Fibroblast of lung (primary cell): ENCODE results near the gene LPIN1. TPM values are rescaled to one million over a fixed set of nuclear protein-coding genes. Genes with fewer than 3 reads are reported as not detected.
"Not testable (repeated sequence)": the region's sequence is repeated elsewhere in the genome, so short reads cannot be mapped to it uniquely, and the experiment has no call there.

ENCODE experiments used
- DNase-seq, 2 donors: peaks; one replicate each; pipeline versions ENCODE4 v3.0.0 to v3.0.0-alpha.2; 2010; ENCODE audit warnings: low read depth in 2 of 2
- H2AFZ ChIP-seq: 2 replicates; pipeline ENCODE4 v1.5.1; 2012; ENCODE audit warnings: low read length, control low read depth, inconsistent platforms
- H3K27ac ChIP-seq: 2 replicates; pipeline ENCODE4 v1.5.1; 2011; ENCODE audit warnings: low read length, control low read depth; ENCODE audit not compliant: insufficient read depth
- H3K27me3 ChIP-seq: 2 replicates; pipeline ENCODE4 v1.5.1; 2011; ENCODE audit warnings: mild to moderate bottlenecking, low read length; ENCODE audit not compliant: control insufficient read depth, insufficient read depth
- H3K36me3 ChIP-seq: 2 replicates; pipeline ENCODE4 v1.5.1; 2011; ENCODE audit warnings: low read length; ENCODE audit not compliant: control insufficient read depth, insufficient read depth
- H3K4me1 ChIP-seq: 2 replicates; pipeline ENCODE4 v1.5.1; 2011; ENCODE audit warnings: low read length; ENCODE audit not compliant: control insufficient read depth, insufficient read depth; ENCODE audit errors: extremely low read depth
- H3K4me2 ChIP-seq: 2 replicates; pipeline ENCODE4 v1.5.1; 2011; ENCODE audit warnings: low read length, control low read depth; ENCODE audit not compliant: insufficient read depth; ENCODE audit errors: extremely low read depth
- H3K4me3 ChIP-seq, 4 experiments: fragments of 200-600 bp in 1 of 4; sonication (generic) in 1 of 4; replicated peaks in 1 of 4; 2 replicates each; pipeline ENCODE4 v1.5.1; 2011 to 2016; ENCODE audit warnings: low read length in 4 of 4, low read depth in 3 of 4, mild to moderate bottlenecking in 3 of 4, control low read depth in 2 of 4, inconsistent platforms in 1 of 4, mixed read lengths in 1 of 4; ENCODE audit not compliant: insufficient read depth in 1 of 4; ENCODE audit errors: control extremely low read depth in 1 of 4
- H3K79me2 ChIP-seq: 2 replicates; pipeline ENCODE4 v1.5.1; 2012; ENCODE audit warnings: mild to moderate bottlenecking, low read length, inconsistent platforms; ENCODE audit not compliant: control insufficient read depth, insufficient read depth
- H3K9ac ChIP-seq: 2 replicates; pipeline ENCODE4 v1.5.1; 2011; ENCODE audit warnings: mild to moderate bottlenecking, low read length, control low read depth; ENCODE audit not compliant: insufficient read depth
- H3K9me3 ChIP-seq: 2 replicates; pipeline ENCODE4 v1.5.1; 2012; ENCODE audit warnings: low read depth, low read length; ENCODE audit not compliant: control insufficient read depth, insufficient read depth
- H4K20me1 ChIP-seq: 2 replicates; pipeline ENCODE4 v1.5.1; 2011; ENCODE audit warnings: low read length; ENCODE audit not compliant: control insufficient read depth, insufficient read depth; ENCODE audit errors: extremely low read depth
- EZH2 ChIP-seq: IDR thresholded peaks from 2 replicates; pipeline ENCODE4 v1.5.1; 2012; ENCODE audit warnings: low read length, control low read depth, mild to moderate bottlenecking; ENCODE audit errors: missing control alignments
- polyA plus RNA-seq, 2 donors: library from polyadenylated mRNA; depleted of rRNA in 1 of 2; stranded (reverse) in 1 of 2; unstranded in 1 of 2; fragments of >200 nt; gene quantifications; 2 replicates each; pipeline ENCODE4 v1.2.1, GENCODE V29; 2011 to 2012; ENCODE audit warnings: missing spikeins in 1 of 2
- total RNA-seq: library from RNA; depleted of rRNA; stranded (reverse); fragments of >200 nt; gene quantifications from 2 replicates; pipeline ENCODE4 v1.2.1, GENCODE V29; 2014
- TF ChIP-seq, protein P1 (sequence below), 2 donors: IDR thresholded peaks in 1 of 2; conservative IDR thresholded peaks in 1 of 2; 1 replicate in 1 of 2; 2 replicates in 1 of 2; pipeline ENCODE4 v1.5.1; 2011 to 2012; ENCODE audit warnings: low read length in 2 of 2, control low read depth in 1 of 2, inconsistent platforms in 1 of 2, low read depth in 1 of 2, mild to moderate bottlenecking in 1 of 2

LPIN1 gene
- total and polyA plus RNA-seq, 2 donors (not counting 1 experiment from before 2014, with no cell fraction given), result 87.8 to 205 TPM

DNA sequence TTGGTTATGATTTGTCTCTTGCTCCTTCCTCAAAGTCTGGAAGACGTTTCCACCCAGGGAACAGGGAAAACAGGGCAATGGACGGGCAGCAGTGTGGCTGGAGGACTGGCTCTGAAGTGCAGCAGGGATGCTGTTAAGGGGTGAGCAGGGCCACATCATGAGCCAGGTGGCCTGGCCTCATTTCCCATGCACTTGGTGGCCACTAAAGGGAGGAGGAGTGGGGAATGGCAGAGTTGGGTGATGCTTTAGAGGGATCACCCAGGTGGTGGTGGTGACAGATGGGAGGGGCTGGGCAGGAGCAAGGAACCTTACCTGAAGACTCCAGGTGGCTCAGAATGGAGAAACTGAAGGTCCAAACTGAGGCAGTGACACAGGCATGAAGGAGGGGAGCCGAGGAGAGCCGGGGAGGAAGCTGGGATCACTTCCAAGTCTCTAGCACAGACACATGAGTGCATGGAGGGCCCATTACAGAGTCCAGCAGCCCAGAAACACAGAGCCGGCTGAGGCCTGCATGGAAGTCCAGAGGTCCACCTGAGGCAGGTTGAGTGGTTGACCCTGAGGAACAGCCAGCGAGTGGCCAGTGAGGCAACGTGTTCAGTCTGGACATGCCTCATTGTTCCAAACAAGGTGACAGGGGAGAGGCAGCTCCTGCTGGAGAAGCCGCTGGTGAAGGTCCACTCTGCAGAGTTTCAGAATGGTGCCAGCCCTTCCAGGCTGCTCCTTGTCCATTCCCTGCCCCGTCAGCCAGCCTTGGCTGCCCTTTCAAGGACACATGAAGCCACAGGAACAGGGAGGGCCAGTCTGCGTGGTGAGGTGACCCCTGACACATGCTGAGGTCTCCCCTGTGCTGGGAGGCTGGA lies 91.7 kb downstream of the LPIN1 start:
- Histone ChIP-seq H3K27ac (no peak overlapping the region), H3K9me3 (no peaks in the 10 kb centered on the region), H2AFZ (no peak overlapping the region), H3K4me3 (no peak overlapping the region), H3K79me2 (no peaks in the 10 kb centered on the region), H4K20me1 (no peaks in the 10 kb centered on the region), H3K4me1 (peaks cover 4% of the 10 kb centered on the region), H3K36me3 (no peaks in the 10 kb centered on the region), H3K4me2 (no peak overlapping the region), H3K27me3 (no peaks in the 10 kb centered on the region), H3K9ac (no peak overlapping the region)
- DNase-seq, result no peak
- TF ChIP-seq, protein P1, sequence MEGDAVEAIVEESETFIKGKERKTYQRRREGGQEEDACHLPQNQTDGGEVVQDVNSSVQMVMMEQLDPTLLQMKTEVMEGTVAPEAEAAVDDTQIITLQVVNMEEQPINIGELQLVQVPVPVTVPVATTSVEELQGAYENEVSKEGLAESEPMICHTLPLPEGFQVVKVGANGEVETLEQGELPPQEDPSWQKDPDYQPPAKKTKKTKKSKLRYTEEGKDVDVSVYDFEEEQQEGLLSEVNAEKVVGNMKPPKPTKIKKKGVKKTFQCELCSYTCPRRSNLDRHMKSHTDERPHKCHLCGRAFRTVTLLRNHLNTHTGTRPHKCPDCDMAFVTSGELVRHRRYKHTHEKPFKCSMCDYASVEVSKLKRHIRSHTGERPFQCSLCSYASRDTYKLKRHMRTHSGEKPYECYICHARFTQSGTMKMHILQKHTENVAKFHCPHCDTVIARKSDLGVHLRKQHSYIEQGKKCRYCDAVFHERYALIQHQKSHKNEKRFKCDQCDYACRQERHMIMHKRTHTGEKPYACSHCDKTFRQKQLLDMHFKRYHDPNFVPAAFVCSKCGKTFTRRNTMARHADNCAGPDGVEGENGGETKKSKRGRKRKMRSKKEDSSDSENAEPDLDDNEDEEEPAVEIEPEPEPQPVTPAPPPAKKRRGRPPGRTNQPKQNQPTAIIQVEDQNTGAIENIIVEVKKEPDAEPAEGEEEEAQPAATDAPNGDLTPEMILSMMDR (conservative IDR thresholded peaks at IDR 0.05 in 1 of 2, IDR thresholded peaks at IDR 0.05 in 1 of 2; ENCODE audit: low read depth in 1 of 2, low read length in 2 of 2), result no peak
- no peak for TF ChIP-seq EZH2

DNA sequence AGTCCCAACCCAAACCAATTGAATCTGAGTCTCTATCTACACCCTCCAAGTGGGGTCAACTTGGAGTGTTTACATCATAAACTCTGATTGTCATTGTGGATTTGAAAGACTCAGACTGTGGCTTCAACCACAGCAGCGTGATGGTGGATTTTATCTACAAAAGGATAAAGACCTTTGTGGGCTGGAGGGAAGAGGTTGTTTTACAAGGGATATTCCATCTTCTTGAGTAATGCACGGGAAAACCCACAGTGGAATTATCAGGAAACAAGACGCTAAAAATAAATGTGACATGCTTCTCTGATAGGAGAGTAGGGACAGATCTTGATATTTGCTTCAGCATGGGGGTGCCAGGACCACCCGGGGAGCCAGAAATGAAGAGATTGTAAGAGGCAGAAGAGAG lies 93.5 kb downstream of the LPIN1 start:
- Histone ChIP-seq H2AFZ (no peak overlapping the region), H3K9me3 (no peaks in the 10 kb centered on the region), H3K4me3 (no peak overlapping the region), H3K9ac (no peak overlapping the region), H3K79me2 (no peaks in the 10 kb centered on the region), H4K20me1 (no peaks in the 10 kb centered on the region), H3K27ac (no peak overlapping the region), H3K4me1 (no peaks in the 10 kb centered on the region), H3K4me2 (no peak overlapping the region), H3K27me3 (no peaks in the 10 kb centered on the region), H3K36me3 (no peaks in the 10 kb centered on the region)
- DNase-seq, result peak in 1 of 2 donors; percentile 87
- TF ChIP-seq, protein P1 (conservative IDR thresholded peaks at IDR 0.05 in 1 of 2, IDR thresholded peaks at IDR 0.05 in 1 of 2; ENCODE audit: low read depth in 1 of 2, low read length in 2 of 2), result no peak
- TF ChIP-seq EZH2, result no peak

- Histone ChIP-seq H3K9me3 (no peaks in the 10 kb centered on the region), H3K36me3 (no peaks in the 10 kb centered on the region), H3K4me2 (no peak overlapping the region), H4K20me1 (no peaks in the 10 kb centered on the region), H3K9ac (no peak overlapping the region), H3K4me3 (no peak overlapping the region), H2AFZ (no peak overlapping the region), H3K4me1 (no peaks in the 10 kb centered on the region), H3K27ac (no peak overlapping the region), H3K79me2 (no peaks in the 10 kb centered on the region), H3K27me3 (no peaks in the 10 kb centered on the region)
- DNase-seq, result no peak
- no peak for TF ChIP-seq EZH2
- TF ChIP-seq, protein P1 (conservative IDR thresholded peaks at IDR 0.05 in 1 of 2, IDR thresholded peaks at IDR 0.05 in 1 of 2; ENCODE audit: low read depth in 1 of 2, low read length in 2 of 2), result no peak
These were observed 95.9 kb downstream of the LPIN1 start for GRCh38 chr2:11842336-11842735.

- not testable (repeated sequence) for DNase-seq, H3K27ac ChIP-seq, H4K20me1 ChIP-seq, H2AFZ ChIP-seq, H3K9ac ChIP-seq, H3K4me3 ChIP-seq, H3K4me1 ChIP-seq, H3K27me3 ChIP-seq, H3K9me3 ChIP-seq, H3K4me2 ChIP-seq, H3K36me3 ChIP-seq, H3K79me2 ChIP-seq
These were observed 98.4 kb downstream of the LPIN1 start for GRCh38 chr2:11844798-11845197.
